ENCODE results near the gene DIS3L2. TPM values are rescaled to one million over a fixed set of nuclear protein-coding genes. Genes with fewer than 3 reads are reported as not detected.

The DIS3L2 gene
- total RNA-seq, 2 donors from 2014 or later: 39.5 to 42.4 TPM

GRCh38 chr2:232239951-232240681, 278.6 kb downstream of the DIS3L2 start:
- no peak for DNase-seq
- WGBS, 2 experiments (ENCODE audit: insufficient coverage in 1 of 2, insufficient read length in 1 of 2): 90 to 100% methylated on average over 6 of the region's 6 CpGs
- no peak overlapping the region for H3K4me3 ChIP-seq (ENCODE audit: low read length)
- no peaks in the 10 kb centered on the region for H3K4me1 ChIP-seq (ENCODE audit: control insufficient read depth, insufficient read depth, low read length)
- no peak overlapping the region for H3K27ac Mint-ChIP-seq
- peaks cover 20% of the 10 kb centered on the region for H3K4me1 Mint-ChIP-seq
- H3K9ac ChIP-seq (ENCODE audit: extremely low read depth, low read length, poor library complexity, severe bottlenecking): no peak overlapping the region
- no peaks in the 10 kb centered on the region for H3K9me3 Mint-ChIP-seq
- no peaks in the 10 kb centered on the region for H3K36me3 ChIP-seq (ENCODE audit: control insufficient read depth, insufficient read depth, low read length)
- H3K27ac ChIP-seq (ENCODE audit: low read depth, low read length): no peak overlapping the region
- no peaks in the 10 kb centered on the region for H3K9me3 ChIP-seq (ENCODE audit: control insufficient read depth, low read length)
- no peak overlapping the region for H3K4me3 Mint-ChIP-seq
- peaks cover 3% of the 10 kb centered on the region for H3K36me3 Mint-ChIP-seq (ENCODE audit: low read depth)
- H3K27me3 Mint-ChIP-seq (ENCODE audit: insufficient read depth): peaks cover 8% of the 10 kb centered on the region
- no peak for TF ChIP-seq CTCF (conservative IDR thresholded peaks at IDR 0.05)
- H3K27me3 ChIP-seq (ENCODE audit: control insufficient read depth, insufficient read depth, low read length, poor library complexity, severe bottlenecking): peaks cover 40% of the 10 kb centered on the region

GRCh38 chr2:232240906-232241305, 279.4 kb downstream of the DIS3L2 start:
- Histone ChIP-seq H3K27ac (ENCODE audit: low read depth, low read length) (peak overlapping the region; percentile 34), H3K9me3 (ENCODE audit: control insufficient read depth, low read length) (no peaks in the 10 kb centered on the region), H3K36me3 (ENCODE audit: control insufficient read depth, insufficient read depth, low read length) (no peaks in the 10 kb centered on the region), H3K4me3 (ENCODE audit: low read length) (no peak overlapping the region), H3K4me1 (ENCODE audit: control insufficient read depth, insufficient read depth, low read length) (no peaks in the 10 kb centered on the region), H3K27me3 (ENCODE audit: control insufficient read depth, insufficient read depth, low read length, poor library complexity, severe bottlenecking) (peaks cover 36% of the 10 kb centered on the region), H3K9ac (ENCODE audit: extremely low read depth, low read length, poor library complexity, severe bottlenecking) (no peak overlapping the region)
- H3K36me3 Mint-ChIP-seq (ENCODE audit: low read depth): peaks cover 3% of the 10 kb centered on the region
- peaks cover 5% of the 10 kb centered on the region for H3K27me3 Mint-ChIP-seq (ENCODE audit: insufficient read depth)
- H3K4me1 Mint-ChIP-seq: peaks cover 17% of the 10 kb centered on the region
- H3K4me3 Mint-ChIP-seq: no peak overlapping the region
- WGBS, 2 experiments (ENCODE audit: insufficient coverage in 1 of 2, insufficient read length in 1 of 2): 94 to 95% methylated on average over 9 to 10 of the region's 10 CpGs
- TF ChIP-seq CTCF (conservative IDR thresholded peaks at IDR 0.05): no peak
- no peak for DNase-seq
- H3K9me3 Mint-ChIP-seq: no peaks in the 10 kb centered on the region
- no peak overlapping the region for H3K27ac Mint-ChIP-seq

- Histone ChIP-seq H3K27me3 (ENCODE audit: control insufficient read depth, insufficient read depth, low read length, poor library complexity, severe bottlenecking) (peaks cover 34% of the 10 kb centered on the region), H3K9me3 (ENCODE audit: control insufficient read depth, low read length) (no peaks in the 10 kb centered on the region), H3K9ac (ENCODE audit: extremely low read depth, low read length, poor library complexity, severe bottlenecking) (no peak overlapping the region), H3K27ac (ENCODE audit: low read depth, low read length) (no peak overlapping the region), H3K36me3 (ENCODE audit: control insufficient read depth, insufficient read depth, low read length) (no peaks in the 10 kb centered on the region), H3K4me3 (ENCODE audit: low read length) (no peak overlapping the region), H3K4me1 (ENCODE audit: control insufficient read depth, insufficient read depth, low read length) (no peaks in the 10 kb centered on the region)
- H3K36me3 Mint-ChIP-seq (ENCODE audit: low read depth): peaks cover 3% of the 10 kb centered on the region
- 94 to 100% methylated on average over 1 to 2 of the region's 2 CpGs for WGBS, 2 experiments (ENCODE audit: insufficient coverage in 1 of 2, insufficient read length in 1 of 2)
- no peak overlapping the region for H3K4me3 Mint-ChIP-seq
- no peak overlapping the region for H3K27ac Mint-ChIP-seq
- no peak for DNase-seq
- H3K9me3 Mint-ChIP-seq: no peaks in the 10 kb centered on the region
- H3K4me1 Mint-ChIP-seq: peaks cover 13% of the 10 kb centered on the region
- peaks cover 5% of the 10 kb centered on the region for H3K27me3 Mint-ChIP-seq (ENCODE audit: insufficient read depth)
- TF ChIP-seq CTCF (conservative IDR thresholded peaks at IDR 0.05): no peak
These were observed 280.8 kb downstream of the DIS3L2 start for GRCh38 chr2:232242316-232242715.

Measured in endodermal cell (in vitro differentiated cells).